Naive thymus-derived CD4-positive, alpha-beta T cell (primary cell): ENCODE data around the gene HYAL2. TPM values are rescaled to one million over a fixed set of nuclear protein-coding genes. Genes with fewer than 3 reads are reported as not detected.

ENCODE experiments used
- ATAC-seq: fragments of 150-1000 bp; cut with Tn5 transposase; 2 replicates; pipeline ENCODE4 v1.10.0; 2021; ENCODE audit warnings: mild to moderate bottlenecking, moderate library complexity
- CTCF ChIA-PET: fragments of 350-600 bp; sonication (Branson Sonifier 250); formaldehyde crosslinking; loops from one replicate; lab custom pipeline; 2021; ENCODE audit warnings: antibody characterized with exemption; lab: Charles Lee
- POLR2A ChIA-PET: fragments of 350-600 bp; sonication (Branson Sonifier 250); formaldehyde crosslinking; loops from one replicate; lab custom pipeline; 2021; ENCODE audit warnings: antibody characterized with exemption, inconsistent platforms; lab: Charles Lee
- DNase-seq, 9 donors: peaks; one replicate each; pipeline versions ENCODE4 v3.0.0 to v3.0.0-alpha.2; 2020 to 2022; ENCODE audit warnings: mixed read lengths in 1 of 9
- H3K27ac ChIP-seq: one replicate; pipeline ENCODE4 v1.7.0; 2013; ENCODE audit warnings: mild to moderate bottlenecking, low read depth, low read length, moderate library complexity
- H3K27me3 ChIP-seq, 2 donors: one replicate each; pipeline ENCODE4 v1.7.0; 2013; ENCODE audit warnings: low read length in 2 of 2, mild to moderate bottlenecking in 2 of 2, moderate library complexity in 2 of 2; ENCODE audit not compliant: control insufficient read depth in 2 of 2, insufficient read depth in 2 of 2
- H3K36me3 ChIP-seq, 3 experiments: 1 replicate in 2 of 3; 2 replicates in 1 of 3; pipeline ENCODE4 v1.7.0; 2013; ENCODE audit warnings: low read length in 3 of 3, mild to moderate bottlenecking in 3 of 3, moderate library complexity in 1 of 3; ENCODE audit not compliant: insufficient read depth in 3 of 3, control insufficient read depth in 2 of 3
- H3K4me1 ChIP-seq, 2 donors: one replicate each; pipeline ENCODE4 v1.7.0; 2013; ENCODE audit warnings: low read length in 2 of 2, mild to moderate bottlenecking in 2 of 2, moderate library complexity in 1 of 2; ENCODE audit not compliant: control insufficient read depth in 2 of 2, insufficient read depth in 2 of 2
- H3K4me3 ChIP-seq: 2 replicates; pipeline ENCODE4 v1.7.0; 2013; ENCODE audit warnings: mild to moderate bottlenecking, low read length
- H3K9me3 ChIP-seq, 3 experiments: 1 replicate in 2 of 3; 2 replicates in 1 of 3; pipeline ENCODE4 v1.7.0; 2013; ENCODE audit warnings: low read length in 3 of 3; ENCODE audit not compliant: control insufficient read depth in 2 of 3
- H3K27ac Mint-ChIP-seq, 9 donors: one replicate each; pipeline ENCODE4 v1.8.0; 2020 to 2022; ENCODE audit warnings: mixed read lengths in 9 of 9, mild to moderate bottlenecking in 8 of 9, moderate library complexity in 5 of 9, inconsistent platforms in 2 of 9
- H3K27me3 Mint-ChIP-seq, 5 donors: one replicate each; pipeline ENCODE4 v1.8.0; 2021 to 2022; ENCODE audit warnings: mixed read lengths in 5 of 5, mild to moderate bottlenecking in 1 of 5
- H3K36me3 Mint-ChIP-seq, 5 donors: one replicate each; pipeline ENCODE4 v1.8.0; 2020 to 2022; ENCODE audit warnings: mixed read lengths in 5 of 5, mild to moderate bottlenecking in 3 of 5, inconsistent platforms in 1 of 5
- H3K4me1 Mint-ChIP-seq, 7 donors: one replicate each; pipeline ENCODE4 v1.8.0; 2020 to 2022; ENCODE audit warnings: mixed read lengths in 7 of 7, mild to moderate bottlenecking in 3 of 7, inconsistent platforms in 1 of 7
- H3K4me3 Mint-ChIP-seq, 10 donors: one replicate each; pipeline ENCODE4 v1.8.0; 2020 to 2022; ENCODE audit warnings: mild to moderate bottlenecking in 10 of 10, mixed read lengths in 10 of 10, moderate library complexity in 6 of 10, inconsistent platforms in 2 of 10
- H3K9me3 Mint-ChIP-seq, 11 donors: one replicate each; pipeline ENCODE4 v1.8.0; 2020 to 2022; ENCODE audit warnings: mixed read lengths in 11 of 11, mild to moderate bottlenecking in 4 of 11, inconsistent platforms in 1 of 11, moderate library complexity in 1 of 11
- intact Hi-C, 2 donors: fragments of 100-400 bp; cut with micrococcal nuclease; formaldehyde crosslinking; loops; one replicate each; pipeline ENCODE4 v1.15.1; 2023
- polyA plus RNA-seq, 2 donors: library from polyadenylated mRNA; unstranded; fragments of 300-500 nt; fragmentation: Illumina TruSeq; gene quantifications; one replicate each; pipeline ENCODE4 v1.2.3, GENCODE V29; 2021
- total RNA-seq, 6 experiments: library from RNA in 5 of 6; stranded (reverse) in 5 of 6; gene quantifications; 1 replicate in 5 of 6; 2 replicates in 1 of 6; pipeline ENCODE4 v1.2.3 and lab custom pipeline; 2021 to 2026

Gene HYAL2
- total and polyA plus RNA-seq, 7 experiments from 2014 or later: 1.5 to 5.3 (median 3.2) TPM

- Histone ChIP-seq H3K36me3 (peaks cover 0 to 25% (median 0%) of the 10 kb centered on the region in 3 experiments), H3K4me3 (no peak overlapping the region), H3K4me1 (peaks cover 21 to 22% of the 10 kb centered on the region in 2 donors), H3K27ac (no peak overlapping the region), H3K27me3 (no peaks in the 10 kb centered on the region), H3K9me3 (no peaks in the 10 kb centered on the region)
- H3K9me3 Mint-ChIP-seq: no peaks in the 10 kb centered on the region
- peak overlapping the region in 3 of 10 donors; percentile 6 to 75 (median 18) for H3K4me3 Mint-ChIP-seq
- DNase-seq (no peak), ATAC-seq (no peak)
- no peaks in the 10 kb centered on the region for H3K27me3 Mint-ChIP-seq
- peaks cover 13 to 43% (median 33%) of the 10 kb centered on the region in 7 donors for H3K4me1 Mint-ChIP-seq
- intact Hi-C loops: loop anchor here in 1 of 2 donors (2.0 kb wide), 1 partner anchor 98 kb away; no protein-coding TSS in a partner anchor
- ChIA-PET POLR2A (interaction anchor here (0.6 to 34.0 kb wide), 4 partner anchors 12 to 55 kb away, joined by 3 to 656 read pairs (median 20); partner anchors contain the start of genes CYB561D2, HYAL3, NAA80 and NPRL2), CTCF (interaction anchor here (1.0 to 2.7 kb wide), 5 partner anchors 9 to 129 kb away, joined by 3 to 13 read pairs (median 4); no protein-coding TSS in a partner anchor)
- peaks cover 0 to 4% (median 0%) of the 10 kb centered on the region in 5 donors for H3K36me3 Mint-ChIP-seq
- peak overlapping the region in 6 of 9 donors; percentile 10 to 78 (median 34) for H3K27ac Mint-ChIP-seq
These were observed 2.6 kb upstream of the HYAL2 start for GRCh38 chr3:50325113-50325480.

DNA sequence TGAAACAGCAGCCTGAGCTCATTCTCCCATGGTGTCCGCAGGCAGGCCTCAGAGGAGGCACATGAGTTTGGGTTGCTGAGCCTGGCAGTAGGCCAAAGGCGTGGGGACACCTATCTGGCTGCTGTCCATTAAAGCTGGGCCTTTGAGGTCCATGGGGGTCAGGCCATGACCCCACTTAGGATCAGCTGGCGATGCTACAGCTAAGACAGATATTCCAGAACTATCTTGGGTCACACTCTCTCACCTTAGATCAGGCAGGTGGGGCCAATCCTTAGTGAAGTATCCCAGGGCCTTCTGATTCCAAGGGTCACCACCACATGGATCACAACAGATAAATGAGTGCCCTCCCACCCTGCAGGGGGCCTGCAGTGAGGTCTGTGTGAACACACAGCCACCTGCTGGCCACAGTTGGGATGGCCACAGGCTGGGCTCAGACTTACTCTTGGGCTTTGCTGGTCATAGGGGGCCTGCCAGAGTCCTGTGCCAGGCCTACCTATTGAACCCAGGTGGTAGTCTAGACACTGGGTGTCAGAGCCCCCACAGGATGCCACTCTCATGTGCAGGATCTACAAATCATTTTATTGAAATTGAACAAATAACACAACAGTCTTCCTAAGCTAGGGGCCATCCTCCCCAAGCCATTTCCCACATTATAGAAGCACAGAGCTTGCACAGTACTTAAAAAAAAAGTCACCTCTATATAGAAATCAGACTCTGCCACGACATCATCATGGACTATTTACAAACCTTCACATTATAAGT lies 2.0 kb upstream of the HYAL2 start:
- no peak overlapping the region for H3K27ac ChIP-seq
- POLR2A ChIA-PET: interaction anchor here (0.6 to 34.0 kb wide), 6 partner anchors 10 to 383 kb away, joined by 3 to 656 read pairs (median 6); partner anchors contain the start of genes CYB561D2, HYAL3, NAA80 and NPRL2

GRCh38 chr3:50323614-50324199 lies 1.2 kb upstream of the HYAL2 start:
- Mint-ChIP-seq H3K4me1 (peaks cover 17 to 53% (median 45%) of the 10 kb centered on the region in 7 donors), H3K27me3 (no peaks in the 10 kb centered on the region), H3K27ac (peak overlapping the region in 5 of 9 donors; percentile 34 to 78 (median 51)), H3K9me3 (no peaks in the 10 kb centered on the region), H3K36me3 (peaks cover 0 to 4% (median 0%) of the 10 kb centered on the region in 5 donors), H3K4me3 (peak overlapping the region in 1 of 10 donors; percentile 40)
- ChIA-PET POLR2A (interaction anchor here (0.6 to 34.0 kb wide), 6 partner anchors 11 to 383 kb away, joined by 3 to 656 read pairs (median 18); partner anchors contain the start of genes CYB561D2, HYAL3, NAA80 and NPRL2), CTCF (interaction anchor here (0.6 to 2.7 kb wide), 8 partner anchors 10 to 232 kb away, joined by 3 to 13 read pairs (median 4); partner anchors contain the start of genes HYAL3 and NAA80)
- Histone ChIP-seq H3K4me1 (peaks cover 21 to 23% of the 10 kb centered on the region in 2 donors), H3K9me3 (no peaks in the 10 kb centered on the region), H3K36me3 (peaks cover 0 to 18% (median 0%) of the 10 kb centered on the region in 3 experiments), H3K27me3 (no peaks in the 10 kb centered on the region), H3K4me3 (no peak overlapping the region), H3K27ac (no peak overlapping the region)
- no peak for ATAC-seq
- no peak for DNase-seq
- intact Hi-C loops: loop anchor here (1.0 to 2.0 kb wide), 2 partner anchors 49 to 97 kb away; no protein-coding TSS in a partner anchor

More for the DNA sequence above, 2.0 kb upstream of the HYAL2 start:
- Histone ChIP-seq H3K36me3 (peaks cover 0 to 20% (median 0%) of the 10 kb centered on the region in 3 experiments), H3K27me3 (no peaks in the 10 kb centered on the region), H3K9me3 (no peaks in the 10 kb centered on the region), H3K4me1 (peaks cover 21 to 23% of the 10 kb centered on the region in 2 donors), H3K4me3 (no peak overlapping the region)
- CTCF ChIA-PET: interaction anchor here (1.0 to 2.7 kb wide), 9 partner anchors 9 to 129 kb away, joined by 3 to 13 read pairs (median 4); partner anchors contain the start of genes HYAL3 and NAA80
- ATAC-seq (peak; percentile 28), DNase-seq (peak in 8 of 9 donors; percentile 24 to 67 (median 46))
- Mint-ChIP-seq H3K4me3 (peak overlapping the region in 6 of 10 donors; percentile 16 to 75 (median 37)), H3K27me3 (no peaks in the 10 kb centered on the region), H3K27ac (peak overlapping the region; percentile 32 to 86 (median 68)), H3K36me3 (peaks cover 0 to 4% (median 0%) of the 10 kb centered on the region in 5 donors), H3K4me1 (peaks cover 17 to 46% (median 39%) of the 10 kb centered on the region in 7 donors), H3K9me3 (no peaks in the 10 kb centered on the region)
- intact Hi-C loops: loop anchor here (1.0 to 2.0 kb wide), 2 partner anchors 50 to 98 kb away; no protein-coding TSS in a partner anchor

GRCh38 chr3:50323092-50323600 lies 601 bp upstream of the HYAL2 start:
- Mint-ChIP-seq H3K4me3 (peak overlapping the region in 6 of 10 donors; percentile 15 to 48 (median 31)), H3K27ac (peak overlapping the region in 8 of 9 donors; percentile 12 to 81 (median 52)), H3K9me3 (no peaks in the 10 kb centered on the region), H3K36me3 (peaks cover 0 to 4% (median 0%) of the 10 kb centered on the region in 5 donors), H3K4me1 (peaks cover 17 to 52% (median 43%) of the 10 kb centered on the region in 7 donors), H3K27me3 (no peaks in the 10 kb centered on the region)
- Histone ChIP-seq H3K4me1 (peaks cover 16 to 23% of the 10 kb centered on the region in 2 donors), H3K36me3 (peaks cover 0 to 18% (median 0%) of the 10 kb centered on the region in 3 experiments), H3K9me3 (no peaks in the 10 kb centered on the region), H3K27ac (no peak overlapping the region), H3K4me3 (no peak overlapping the region), H3K27me3 (no peaks in the 10 kb centered on the region)
- ATAC-seq (no peak), DNase-seq (no peak)
- CTCF ChIA-PET: interaction anchor here (0.6 to 2.7 kb wide), 5 partner anchors 14 to 231 kb away, joined by 3 to 13 read pairs (median 3); partner anchors contain the start of genes HYAL3, IFRD2 and NAA80
- intact Hi-C loops: no loop called here
- POLR2A ChIA-PET: interaction anchor here (1.3 to 34.0 kb wide), 3 partner anchors 12 to 33 kb away, joined by 3 to 656 read pairs (median 27); partner anchors contain the start of genes CYB561D2, NPRL2, TMEM115 and ZMYND10

DNA sequence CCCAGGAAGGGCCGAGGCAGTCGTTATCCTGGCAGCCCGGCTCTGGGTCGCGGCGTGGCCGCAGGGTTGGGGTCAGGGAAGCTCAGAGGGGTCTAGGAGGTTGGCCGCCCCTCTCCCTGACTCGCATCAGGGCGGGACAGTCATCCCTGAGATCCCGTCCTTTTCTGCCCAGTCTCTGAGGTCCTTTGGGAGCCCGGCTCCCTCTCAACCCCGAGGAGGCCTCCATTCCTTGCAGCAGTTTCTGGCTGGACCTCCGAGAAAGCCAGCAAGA lies 495 bp downstream of the HYAL2 start:
- Mint-ChIP-seq H3K27ac (peak overlapping the region in 2 of 9 donors; percentile 91 to 93), H3K36me3 (peaks cover 0 to 4% (median 0%) of the 10 kb centered on the region in 5 donors)
- peaks cover 11 to 23% of the 10 kb centered on the region in 2 donors for H3K4me1 ChIP-seq

More for the DNA sequence above, 495 bp downstream of the HYAL2 start:
- DNase-seq: no peak
- H3K4me3 Mint-ChIP-seq: peak overlapping the region in 7 of 10 donors; percentile 35 to 90 (median 81)
- no peaks in the 10 kb centered on the region for H3K27me3 Mint-ChIP-seq
- CTCF ChIA-PET: interaction anchor here (1.2 kb wide), 1 partner anchor 43 kb away, joined by 4 read pairs; no protein-coding TSS in a partner anchor
- Histone ChIP-seq H3K4me3 (peak overlapping the region; percentile 97), H3K27me3 (no peaks in the 10 kb centered on the region), H3K27ac (peak overlapping the region; percentile 95), H3K36me3 (peaks cover 0 to 14% (median 0%) of the 10 kb centered on the region in 3 experiments), H3K9me3 (no peaks in the 10 kb centered on the region)
- POLR2A ChIA-PET: interaction anchor here (1.3 to 34.0 kb wide), 4 partner anchors 15 to 34 kb away, joined by 5 to 656 read pairs (median 20); partner anchors contain the start of genes CYB561D2, HYAL3, NAA80 and NPRL2
- no peak for ATAC-seq
- intact Hi-C loops: no loop called here
- peaks cover 17 to 45% (median 35%) of the 10 kb centered on the region in 7 donors for H3K4me1 Mint-ChIP-seq
- H3K9me3 Mint-ChIP-seq: no peaks in the 10 kb centered on the region
